ENCODE results near the gene NFATC2. TPM values are rescaled to one million over a fixed set of nuclear protein-coding genes. Genes with fewer than 3 reads are reported as not detected.
"Not testable (repeated sequence)": the region's sequence is repeated elsewhere in the genome, so short reads cannot be mapped to it uniquely, and the experiment has no call there.

Gene NFATC2
- total RNA-seq, 2 experiments from 2014 or later = 35.8 to 36.5 TPM

DNA sequence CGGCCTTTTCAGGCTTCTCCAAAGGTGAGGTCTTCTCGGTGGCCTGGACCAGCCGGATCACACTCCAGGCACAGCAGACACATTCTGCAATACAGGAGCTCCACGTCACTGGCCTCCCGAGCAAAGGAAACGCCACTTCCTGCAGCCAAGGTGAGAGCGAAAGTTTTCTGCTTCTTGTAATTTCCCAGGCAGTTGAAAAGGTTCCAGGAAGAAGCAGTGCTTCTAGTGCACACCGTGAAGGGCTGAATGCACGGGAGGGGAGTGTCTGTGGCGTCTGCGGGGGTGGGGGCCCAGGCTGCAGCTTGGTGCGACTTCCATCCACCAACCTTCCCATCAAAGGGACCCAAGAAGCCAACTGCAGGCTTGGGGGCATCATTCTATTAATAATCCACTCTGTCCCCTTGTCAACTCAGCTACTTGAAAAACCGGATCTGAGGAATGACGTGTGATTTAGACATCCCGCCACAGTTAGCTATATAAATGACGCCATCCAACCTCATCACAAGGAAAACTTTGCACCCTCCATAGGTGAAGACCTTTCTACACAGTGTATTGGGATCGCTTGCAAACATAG, 61.1 kb downstream of the NFATC2 start:
- POLR2A ChIA-PET = interaction anchor here (1.0 to 2.8 kb wide), 16 partner anchors 10 to 149 kb away, joined by 3 to 37 read pairs (median 9); partner anchors contain the start of gene NFATC2
- intact Hi-C loops (cut with micrococcal nuclease) = loop anchor here (1.0 to 2.0 kb wide), 2 partner anchors 31 to 117 kb away; no protein-coding TSS in a partner anchor
- Mint-ChIP-seq H3K27ac (peak overlapping the region; percentile 97), H3K4me1 (ENCODE audit: low read depth) (peaks cover 90% of the 10 kb centered on the region), H3K27me3 (no peaks in the 10 kb centered on the region), H3K9me3 (peaks cover 5% of the 10 kb centered on the region), H3K36me3 (peaks cover 40% of the 10 kb centered on the region), H3K4me3 (peak overlapping the region; percentile 61)
- peak; percentile 79 for DNase-seq
- CTCF ChIA-PET = interaction anchor here (1.2 to 3.3 kb wide), 11 partner anchors 8 to 500 kb away, joined by 3 to 38 read pairs (median 5); no protein-coding TSS in a partner anchor

DNA sequence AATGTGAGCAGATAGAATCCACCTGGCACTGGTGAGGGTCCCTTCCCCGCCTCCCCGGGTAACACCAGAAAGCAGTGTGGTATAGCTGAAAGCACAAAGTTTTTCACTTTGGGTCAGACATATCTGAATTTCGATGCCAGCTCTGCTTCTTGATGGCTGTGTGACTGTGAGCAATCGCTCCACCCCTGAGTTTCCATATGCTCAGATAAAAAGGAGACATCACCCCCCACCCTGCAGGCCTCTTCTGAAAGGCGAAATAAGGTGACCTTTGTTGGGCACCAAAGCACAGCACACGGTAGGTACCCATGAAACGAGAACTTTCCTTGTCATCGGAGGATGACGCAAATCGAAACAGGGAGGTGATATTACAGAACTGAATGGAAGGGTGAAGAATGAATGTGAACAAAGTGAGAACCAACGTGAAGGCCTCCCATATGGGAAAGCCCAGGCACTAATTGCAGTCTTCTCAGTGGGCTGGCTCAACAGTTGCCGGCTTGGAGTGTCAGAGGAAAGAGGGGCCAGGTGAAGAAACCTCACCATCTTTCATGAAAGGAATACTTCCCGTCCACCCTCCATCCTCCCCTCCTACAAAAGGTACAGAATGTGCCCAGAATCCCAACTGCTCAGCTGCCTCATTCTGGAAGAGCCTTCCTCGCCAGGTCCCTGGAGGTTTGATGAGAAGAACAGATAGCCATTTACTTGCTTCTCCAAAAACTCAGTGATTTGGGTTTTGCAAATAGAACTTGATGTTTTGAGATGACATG, 61.8 kb downstream of the NFATC2 start:
- Mint-ChIP-seq H3K27ac (peak overlapping the region; percentile 97), H3K36me3 (peaks cover 37% of the 10 kb centered on the region), H3K4me3 (peak overlapping the region; percentile 61), H3K27me3 (no peaks in the 10 kb centered on the region), H3K9me3 (peaks cover 5% of the 10 kb centered on the region), H3K4me1 (ENCODE audit: low read depth) (peaks cover 88% of the 10 kb centered on the region)
- POLR2A ChIA-PET = interaction anchor here (0.6 to 2.8 kb wide), 19 partner anchors 10 to 150 kb away, joined by 3 to 37 read pairs (median 9); partner anchors contain the start of gene NFATC2
- intact Hi-C loops (cut with micrococcal nuclease) = loop anchor here (1.0 to 2.0 kb wide), 11 partner anchors 9 to 118 kb away; no protein-coding TSS in a partner anchor
- CTCF ChIA-PET = interaction anchor here (0.6 to 3.3 kb wide), 12 partner anchors 7 to 499 kb away, joined by 3 to 38 read pairs (median 5); no protein-coding TSS in a partner anchor
- DNase-seq = peak; percentile 89

DNA sequence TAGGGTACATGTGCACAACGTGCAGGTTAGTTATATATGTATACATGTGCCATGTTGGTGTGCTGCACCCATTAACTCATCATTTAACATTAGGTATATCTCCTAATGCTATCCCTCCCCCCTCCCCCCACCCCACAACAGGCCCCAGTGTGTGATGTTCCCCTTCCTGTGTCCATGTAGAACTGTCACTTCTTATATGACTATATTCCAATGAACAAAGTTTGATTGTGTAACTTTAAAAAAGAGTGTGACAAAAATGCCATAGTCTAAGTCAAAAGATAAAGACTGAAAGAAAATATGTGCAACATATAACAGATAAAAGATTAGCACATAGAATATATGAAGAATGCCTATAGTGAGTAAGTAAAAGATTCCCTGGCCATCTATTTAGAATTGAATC, 66.4 kb downstream of the NFATC2 start:
- H3K27me3 Mint-ChIP-seq; POLR2A ChIA-PET; intact Hi-C loops (cut with micrococcal nuclease); H3K27ac Mint-ChIP-seq; H3K9me3 Mint-ChIP-seq; H3K4me3 Mint-ChIP-seq; DNase-seq: not testable (repeated sequence)
- CTCF ChIA-PET = interaction anchor here (1.2 kb wide), 1 partner anchor 119 kb away, joined by 3 read pairs; no protein-coding TSS in a partner anchor
- Mint-ChIP-seq H3K36me3 (peaks cover 60% of the 10 kb centered on the region), H3K4me1 (ENCODE audit: low read depth) (peaks cover 71% of the 10 kb centered on the region)

DNA sequence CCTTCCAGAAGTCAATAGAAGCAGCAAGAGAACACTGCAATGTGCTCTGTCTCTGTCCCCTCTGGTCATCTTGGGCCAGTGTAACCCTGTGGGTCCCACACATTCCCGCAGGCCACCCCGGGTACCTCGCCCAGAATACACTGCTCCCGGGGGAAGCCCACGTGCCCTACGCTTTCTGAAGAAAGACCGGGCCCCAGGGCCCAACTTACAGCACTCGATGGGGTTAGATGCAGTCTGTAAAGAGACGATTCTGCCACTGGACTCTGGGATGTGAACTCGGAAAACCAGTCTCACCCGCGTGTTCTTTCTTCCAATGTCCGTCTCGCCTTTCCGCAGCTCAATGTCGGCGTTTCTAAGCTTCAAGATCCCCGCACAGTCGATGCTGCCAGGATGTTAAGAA, 68.7 kb downstream of the NFATC2 start:
- DNase-seq = no peak
- Mint-ChIP-seq H3K36me3 (peaks cover 75% of the 10 kb centered on the region), H3K27me3 (no peaks in the 10 kb centered on the region), H3K4me3 (no peak overlapping the region), H3K9me3 (peaks cover 5% of the 10 kb centered on the region), H3K27ac (no peak overlapping the region), H3K4me1 (ENCODE audit: low read depth) (peaks cover 68% of the 10 kb centered on the region)
- CTCF ChIA-PET = interaction anchor here (0.6 to 1.2 kb wide), 3 partner anchors 8 to 102 kb away, joined by 3 to 4 read pairs (median 3); no protein-coding TSS in a partner anchor
- POLR2A ChIA-PET = no interaction called here
- intact Hi-C loops (cut with micrococcal nuclease) = no loop called here

DNA sequence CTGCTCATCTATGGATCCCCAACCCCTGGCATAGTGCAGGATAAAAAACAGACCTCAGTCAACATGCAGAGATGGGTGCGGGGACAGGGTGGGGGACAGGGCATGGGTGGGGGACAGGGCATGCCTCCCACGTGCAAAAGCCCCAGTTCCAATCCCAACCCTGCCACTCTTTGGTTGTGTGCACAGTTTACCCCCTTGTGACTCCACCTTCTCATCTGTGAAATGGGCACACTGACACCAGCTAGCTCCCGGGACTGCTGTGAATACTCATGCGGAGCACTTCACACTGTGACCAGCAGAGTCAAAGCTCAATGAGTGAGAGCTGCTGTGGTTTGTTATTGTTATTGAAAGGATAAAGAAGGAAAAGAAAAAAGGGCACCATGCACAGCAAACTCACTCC, 69.3 kb downstream of the NFATC2 start:
- H3K27ac Mint-ChIP-seq = peak overlapping the region; percentile 49
- ChIA-PET POLR2A (no interaction called here), CTCF (interaction anchor here (0.6 to 1.2 kb wide), 4 partner anchors 8 to 102 kb away, joined by 3 to 4 read pairs (median 3); no protein-coding TSS in a partner anchor)
- H3K4me3 Mint-ChIP-seq = no peak overlapping the region
- peaks cover 5% of the 10 kb centered on the region for H3K9me3 Mint-ChIP-seq
- H3K4me1 Mint-ChIP-seq (ENCODE audit: low read depth) = peaks cover 63% of the 10 kb centered on the region
- intact Hi-C loops (cut with micrococcal nuclease) = no loop called here
- H3K27me3 Mint-ChIP-seq = no peaks in the 10 kb centered on the region
- no peak for DNase-seq
- H3K36me3 Mint-ChIP-seq = peaks cover 74% of the 10 kb centered on the region

DNA sequence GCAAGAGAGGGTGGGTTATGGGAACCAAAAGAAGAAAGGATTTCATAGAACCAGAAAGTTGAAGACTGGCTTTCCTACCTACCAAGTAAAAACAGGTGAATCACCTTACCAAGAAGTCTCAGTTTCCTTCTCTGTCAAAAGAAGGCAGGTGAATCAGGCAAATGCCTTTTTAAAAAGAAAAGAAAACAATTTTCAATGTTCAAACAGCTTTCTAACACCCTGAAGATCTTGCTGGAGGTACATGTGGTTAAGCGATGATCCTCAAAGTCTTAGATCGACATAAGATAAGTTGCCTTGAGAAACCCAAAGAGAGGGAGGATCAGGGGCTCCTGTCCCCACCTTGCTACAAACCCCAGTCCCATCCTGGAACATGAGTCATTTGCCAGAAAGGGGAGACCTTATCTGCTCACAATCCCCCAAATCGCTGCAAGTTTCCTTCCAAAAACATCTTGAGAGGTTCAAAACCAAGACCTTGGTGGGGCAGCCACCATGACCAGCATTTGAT, 71.6 kb downstream of the NFATC2 start:
- POLR2A ChIA-PET = interaction anchor here (0.8 to 2.4 kb wide), 10 partner anchors 10 to 70 kb away, joined by 3 to 19 read pairs (median 4); no protein-coding TSS in a partner anchor
- intact Hi-C loops (cut with micrococcal nuclease) = loop anchor here (1.0 to 2.0 kb wide), 6 partner anchors 9 to 70 kb away; no protein-coding TSS in a partner anchor

DNA sequence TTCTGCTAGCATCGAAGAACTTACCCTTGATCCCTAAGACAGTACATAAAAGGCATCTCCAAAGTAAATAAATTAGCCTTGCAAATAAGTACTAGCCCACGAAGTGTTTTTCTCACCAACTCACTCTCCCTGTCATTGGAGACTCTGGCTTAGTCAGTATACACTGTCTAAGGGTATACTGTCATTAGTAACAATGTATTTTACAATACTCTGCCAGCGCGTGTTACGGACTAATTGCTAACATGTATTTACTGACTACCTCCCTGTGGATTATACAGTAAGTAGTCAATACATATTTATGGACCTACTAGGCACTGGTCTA, 72.1 kb downstream of the NFATC2 start:
- H3K9me3 Mint-ChIP-seq = no peaks in the 10 kb centered on the region
- peak overlapping the region; percentile 89 for H3K27ac Mint-ChIP-seq
- ChIA-PET POLR2A (interaction anchor here (0.8 to 2.4 kb wide), 9 partner anchors 11 to 66 kb away, joined by 3 to 19 read pairs (median 4); no protein-coding TSS in a partner anchor), CTCF (interaction anchor here (1.4 to 2.7 kb wide), 4 partner anchors 11 to 124 kb away, joined by 4 to 12 read pairs (median 6); partner anchors contain the start of gene NFATC2)
- H3K4me1 Mint-ChIP-seq (ENCODE audit: low read depth) = peaks cover 51% of the 10 kb centered on the region
- intact Hi-C loops (cut with micrococcal nuclease) = loop anchor here (2.0 kb wide), 5 partner anchors 30 to 70 kb away; no protein-coding TSS in a partner anchor
- H3K27me3 Mint-ChIP-seq = no peaks in the 10 kb centered on the region
- peaks cover 70% of the 10 kb centered on the region for H3K36me3 Mint-ChIP-seq
- no peak overlapping the region for H3K4me3 Mint-ChIP-seq
- DNase-seq = no peak

More for the DNA sequence above, 71.6 kb downstream of the NFATC2 start:
- DNase-seq = peak; percentile 53
- CTCF ChIA-PET = interaction anchor here (0.9 to 2.7 kb wide), 6 partner anchors 10 to 124 kb away, joined by 3 to 12 read pairs (median 5); partner anchors contain the start of gene NFATC2
- Mint-ChIP-seq H3K27me3 (no peaks in the 10 kb centered on the region), H3K4me3 (no peak overlapping the region), H3K36me3 (peaks cover 70% of the 10 kb centered on the region), H3K27ac (peak overlapping the region; percentile 89), H3K9me3 (no peaks in the 10 kb centered on the region), H3K4me1 (ENCODE audit: low read depth) (peaks cover 52% of the 10 kb centered on the region)

DNA sequence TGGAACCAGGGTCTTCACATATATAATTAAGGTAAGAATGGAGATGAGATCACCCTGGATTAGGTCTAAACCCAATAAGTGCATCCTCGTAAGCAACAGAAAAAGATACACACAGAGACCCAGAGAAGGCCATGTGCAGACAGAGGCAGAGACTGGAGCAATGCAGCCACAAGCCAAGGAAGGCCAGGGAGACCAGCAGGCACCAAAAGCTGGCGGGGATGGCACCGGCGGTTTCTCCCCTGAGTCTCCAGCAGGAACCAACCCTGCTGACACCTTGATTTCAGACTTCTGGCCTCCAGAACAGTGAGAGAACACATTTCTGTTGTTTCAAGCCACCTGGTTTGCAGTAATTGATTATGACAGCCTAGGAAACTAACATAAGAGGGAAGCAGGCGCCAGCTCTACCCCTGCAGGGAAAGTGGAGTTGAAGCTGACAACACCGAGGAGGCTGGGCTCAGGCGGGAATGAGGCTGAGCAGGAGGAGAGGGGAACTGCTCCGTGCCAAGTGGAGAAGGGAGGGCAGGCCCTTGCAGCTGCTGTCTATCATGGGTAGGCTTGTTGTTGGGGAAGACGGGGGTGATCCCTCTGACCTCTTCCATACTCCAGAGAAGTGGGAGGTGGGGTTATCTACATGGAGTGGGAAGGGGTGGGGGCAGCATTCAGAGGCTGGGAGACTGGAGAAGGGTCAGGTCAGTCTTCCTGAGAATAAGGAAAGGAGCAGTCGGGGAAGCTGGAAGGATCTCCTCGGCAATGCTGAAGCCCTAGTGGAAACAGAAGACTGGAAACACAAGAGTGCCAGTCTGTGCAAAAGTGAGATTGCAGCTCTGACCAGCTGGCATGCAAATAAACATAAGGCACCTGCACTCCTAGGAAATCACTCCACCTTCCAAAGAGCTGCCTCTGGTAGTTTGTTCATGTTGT, 72.7 kb downstream of the NFATC2 start:
- DNase-seq = no peak
- Mint-ChIP-seq H3K27me3 (no peaks in the 10 kb centered on the region), H3K36me3 (peaks cover 71% of the 10 kb centered on the region), H3K4me3 (no peak overlapping the region), H3K4me1 (ENCODE audit: low read depth) (peaks cover 53% of the 10 kb centered on the region), H3K9me3 (no peaks in the 10 kb centered on the region), H3K27ac (peak overlapping the region; percentile 89)
- intact Hi-C loops (cut with micrococcal nuclease) = loop anchor here (2.0 kb wide), 5 partner anchors 31 to 71 kb away; no protein-coding TSS in a partner anchor
- ChIA-PET POLR2A (interaction anchor here (0.8 to 2.4 kb wide), 6 partner anchors 11 to 61 kb away, joined by 3 to 19 read pairs (median 4); no protein-coding TSS in a partner anchor), CTCF (interaction anchor here (1.6 to 2.7 kb wide), 3 partner anchors 11 to 73 kb away, joined by 4 to 12 read pairs (median 6); partner anchors contain the start of gene NFATC2)

DNA sequence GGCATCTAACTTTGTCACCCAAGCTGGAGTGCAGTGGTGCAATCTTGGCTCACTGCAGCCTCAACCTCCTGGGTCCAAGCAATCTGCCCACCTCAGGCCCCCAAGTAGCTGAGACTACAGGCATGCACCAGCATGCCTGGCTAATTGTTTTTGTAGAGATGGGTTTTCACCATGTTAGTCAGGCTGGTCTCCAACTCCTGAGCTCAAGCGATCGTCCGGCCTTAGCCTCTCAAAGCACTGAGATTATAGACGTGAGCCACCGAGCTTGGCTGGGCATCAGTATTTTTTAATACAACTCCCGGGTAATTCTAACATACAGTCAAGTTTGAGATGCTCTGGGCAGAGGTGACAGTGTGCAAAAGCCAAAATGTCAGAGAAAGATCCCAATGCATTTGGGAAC, 73.5 kb downstream of the NFATC2 start:
- POLR2A ChIA-PET = no interaction called here

DNA sequence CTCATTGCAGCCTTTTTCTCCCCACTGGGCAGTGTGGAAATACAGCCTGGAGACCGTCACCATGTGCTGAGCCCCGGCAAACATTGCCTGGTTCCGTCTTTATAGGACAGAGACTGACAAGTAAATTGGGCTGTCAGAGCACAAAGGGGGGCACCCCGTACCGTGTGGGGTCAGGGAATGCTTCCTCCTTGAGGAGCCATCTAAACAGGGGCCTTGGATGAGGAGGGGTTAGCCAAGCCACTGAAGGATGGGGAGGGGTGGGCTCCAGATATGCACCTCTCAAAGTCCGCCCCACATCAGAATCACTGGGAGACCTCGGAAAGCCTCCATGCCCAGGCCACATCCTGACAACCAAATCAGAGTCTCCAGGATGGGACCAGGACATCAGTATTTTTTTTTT, 73.9 kb downstream of the NFATC2 start:
- Mint-ChIP-seq H3K27ac (no peak overlapping the region), H3K27me3 (no peaks in the 10 kb centered on the region), H3K36me3 (peaks cover 70% of the 10 kb centered on the region), H3K4me3 (no peak overlapping the region), H3K9me3 (no peaks in the 10 kb centered on the region), H3K4me1 (ENCODE audit: low read depth) (peaks cover 61% of the 10 kb centered on the region)
- ChIA-PET POLR2A (no interaction called here), CTCF (no interaction called here)
- DNase-seq = no peak
- intact Hi-C loops (cut with micrococcal nuclease) = no loop called here

More for the DNA sequence above, 73.5 kb downstream of the NFATC2 start:
- peaks cover 57% of the 10 kb centered on the region for H3K4me1 Mint-ChIP-seq (ENCODE audit: low read depth)
- H3K27me3 Mint-ChIP-seq = no peaks in the 10 kb centered on the region
- intact Hi-C loops (cut with micrococcal nuclease) = no loop called here
- H3K36me3 Mint-ChIP-seq = peaks cover 70% of the 10 kb centered on the region
- peak overlapping the region; percentile 53 for H3K27ac Mint-ChIP-seq
- DNase-seq = no peak
- no peak overlapping the region for H3K4me3 Mint-ChIP-seq
- CTCF ChIA-PET = no interaction called here
- H3K9me3 Mint-ChIP-seq = no peaks in the 10 kb centered on the region

Measured in activated CD4-positive, alpha-beta memory T cell treated with anti-CD3 and anti-CD28 coated beads for 36 hours (primary cell).